ENCODE data around the gene TMEM128. TPM values are rescaled to one million over a fixed set of nuclear protein-coding genes. Genes with fewer than 3 reads are reported as not detected.
A peak's percentile ranks its signal among the peaks of the same experiment; 100 is the strongest.
"Not testable (repeated sequence)": the region's sequence is repeated elsewhere in the genome, so short reads cannot be mapped to it uniquely, and the experiment has no call there.

TMEM128 gene
- total and polyA plus RNA-seq, 2 experiments from 2014 or later: 29.9 to 37.1 TPM

DNA sequence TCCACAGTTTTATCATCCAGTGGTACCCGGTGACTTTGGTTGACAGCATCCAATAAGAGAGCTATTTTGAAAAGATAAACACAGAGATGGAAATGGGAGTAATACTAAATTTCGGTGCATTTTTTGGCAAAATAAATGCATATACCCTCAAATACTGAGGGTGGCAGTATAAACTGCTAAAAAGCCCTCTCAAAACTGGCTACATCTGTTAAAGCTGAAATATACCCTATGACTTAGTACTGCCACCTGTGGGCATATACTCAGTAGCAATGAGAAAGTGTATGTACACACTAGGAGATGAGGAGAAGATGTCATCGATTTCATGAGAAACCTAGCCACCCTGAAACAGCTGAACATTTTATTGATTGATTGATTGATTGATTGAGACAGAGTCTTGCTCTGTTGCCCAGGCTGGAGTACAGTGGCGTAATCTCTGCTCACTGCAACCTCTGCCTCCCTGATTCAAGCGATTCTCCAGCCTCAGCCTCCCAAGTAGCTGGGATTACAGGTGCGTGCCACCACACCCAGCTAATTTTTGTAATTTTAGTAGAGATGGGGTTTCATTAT is 12.2 kb upstream of the TMEM128 start:
- no peak overlapping the region for H3K27ac ChIP-seq
- no peak for DNase-seq (ENCODE audit: low spot score)
- WGBS (ENCODE audit: low lambda C conversion rate, missing lambda C conversion rate): 90% methylated on average over 6 of the region's 6 CpGs

DNA sequence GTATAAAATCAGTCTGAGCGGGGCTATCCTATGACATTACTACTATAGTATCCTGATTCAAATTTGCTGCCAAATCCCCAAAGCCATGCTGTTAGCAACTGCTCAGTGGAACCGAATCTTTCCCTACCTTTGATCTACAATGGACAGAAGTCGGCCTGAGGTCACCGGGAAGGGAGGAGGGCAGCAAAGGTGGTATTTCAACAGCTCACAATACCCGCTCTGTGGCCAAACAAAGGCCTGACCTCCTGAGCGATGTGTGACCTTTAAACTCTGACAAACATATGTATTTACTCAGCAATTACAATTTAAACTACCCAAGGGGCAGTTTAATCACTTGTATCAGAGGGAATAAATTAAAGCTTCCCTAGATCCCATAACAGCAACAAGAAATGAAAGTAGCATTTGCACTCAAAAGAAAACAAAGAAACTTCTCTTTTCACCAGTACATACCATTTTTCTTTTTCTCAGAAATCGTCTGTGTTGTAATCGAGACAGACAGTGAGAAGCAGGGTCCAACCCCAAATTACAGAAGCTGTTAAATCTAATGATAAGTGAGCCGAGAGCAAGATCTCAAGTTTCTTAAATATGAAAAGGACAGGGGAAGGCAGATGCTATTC is 11.6 kb upstream of the TMEM128 start:
- no peaks in the 10 kb centered on the region for H3K36me3 ChIP-seq (replicated peaks; ENCODE audit: insufficient read depth, low read depth)
- peak overlapping the region; percentile 2 for H2AFZ ChIP-seq
- TF ChIP-seq, protein P1, sequence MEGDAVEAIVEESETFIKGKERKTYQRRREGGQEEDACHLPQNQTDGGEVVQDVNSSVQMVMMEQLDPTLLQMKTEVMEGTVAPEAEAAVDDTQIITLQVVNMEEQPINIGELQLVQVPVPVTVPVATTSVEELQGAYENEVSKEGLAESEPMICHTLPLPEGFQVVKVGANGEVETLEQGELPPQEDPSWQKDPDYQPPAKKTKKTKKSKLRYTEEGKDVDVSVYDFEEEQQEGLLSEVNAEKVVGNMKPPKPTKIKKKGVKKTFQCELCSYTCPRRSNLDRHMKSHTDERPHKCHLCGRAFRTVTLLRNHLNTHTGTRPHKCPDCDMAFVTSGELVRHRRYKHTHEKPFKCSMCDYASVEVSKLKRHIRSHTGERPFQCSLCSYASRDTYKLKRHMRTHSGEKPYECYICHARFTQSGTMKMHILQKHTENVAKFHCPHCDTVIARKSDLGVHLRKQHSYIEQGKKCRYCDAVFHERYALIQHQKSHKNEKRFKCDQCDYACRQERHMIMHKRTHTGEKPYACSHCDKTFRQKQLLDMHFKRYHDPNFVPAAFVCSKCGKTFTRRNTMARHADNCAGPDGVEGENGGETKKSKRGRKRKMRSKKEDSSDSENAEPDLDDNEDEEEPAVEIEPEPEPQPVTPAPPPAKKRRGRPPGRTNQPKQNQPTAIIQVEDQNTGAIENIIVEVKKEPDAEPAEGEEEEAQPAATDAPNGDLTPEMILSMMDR (IDR thresholded peaks at IDR 0.05; ENCODE audit: poor library complexity): no peak
- TF ChIP-seq EZH2phosphoT487 (IDR thresholded peaks at IDR 0.05; ENCODE audit: low read depth, severe bottlenecking, unreplicated experiment): no peak
- TF ChIP-seq EZH2 (IDR thresholded peaks at IDR 0.05; ENCODE audit: borderline replicate concordance): no peak
- no peaks in the 10 kb centered on the region for H3K9me2 ChIP-seq (replicated peaks; ENCODE audit: insufficient read depth)
- 45% methylated on average over 9 of the region's 9 CpGs for whole genome bisulfite sequencing (ENCODE audit: low lambda C conversion rate, missing lambda C conversion rate)
- H3K9me3 ChIP-seq (ENCODE audit: low read depth): no peaks in the 10 kb centered on the region
- H3K79me2 ChIP-seq: no peaks in the 10 kb centered on the region
- H3K27me3 ChIP-seq: no peaks in the 10 kb centered on the region
- H3K27ac ChIP-seq: no peak overlapping the region
- H3K4me2 ChIP-seq: peak overlapping the region; percentile 47
- H3K4me3 ChIP-seq: no peak overlapping the region
- peaks cover 7% of the 10 kb centered on the region for H3K4me1 ChIP-seq (ENCODE audit: insufficient read depth)
- peak; percentile 14 for DNase-seq (ENCODE audit: low spot score)
- H4K20me1 ChIP-seq (ENCODE audit: insufficient read depth, poor library complexity, severe bottlenecking): no peaks in the 10 kb centered on the region

More for the DNA sequence above, 12.2 kb upstream of the TMEM128 start:
- Histone ChIP-seq H3K4me1 (ENCODE audit: insufficient read depth) (peaks cover 7% of the 10 kb centered on the region), H3K9me3 (ENCODE audit: low read depth) (no peaks in the 10 kb centered on the region), H3K36me3 (replicated peaks; ENCODE audit: insufficient read depth, low read depth) (no peaks in the 10 kb centered on the region), H3K27me3 (no peaks in the 10 kb centered on the region), H4K20me1 (ENCODE audit: insufficient read depth, poor library complexity, severe bottlenecking) (no peaks in the 10 kb centered on the region), H3K9me2 (replicated peaks; ENCODE audit: insufficient read depth) (no peaks in the 10 kb centered on the region), H2AFZ (no peak overlapping the region), H3K4me3 (no peak overlapping the region), H3K4me2 (no peak overlapping the region), H3K79me2 (no peaks in the 10 kb centered on the region)
- TF ChIP-seq EZH2 (IDR thresholded peaks at IDR 0.05; ENCODE audit: borderline replicate concordance) (no peak), EZH2phosphoT487 (IDR thresholded peaks at IDR 0.05; ENCODE audit: low read depth, severe bottlenecking, unreplicated experiment) (no peak)
- TF ChIP-seq, protein P1 (IDR thresholded peaks at IDR 0.05; ENCODE audit: poor library complexity): peak; percentile 26

DNA sequence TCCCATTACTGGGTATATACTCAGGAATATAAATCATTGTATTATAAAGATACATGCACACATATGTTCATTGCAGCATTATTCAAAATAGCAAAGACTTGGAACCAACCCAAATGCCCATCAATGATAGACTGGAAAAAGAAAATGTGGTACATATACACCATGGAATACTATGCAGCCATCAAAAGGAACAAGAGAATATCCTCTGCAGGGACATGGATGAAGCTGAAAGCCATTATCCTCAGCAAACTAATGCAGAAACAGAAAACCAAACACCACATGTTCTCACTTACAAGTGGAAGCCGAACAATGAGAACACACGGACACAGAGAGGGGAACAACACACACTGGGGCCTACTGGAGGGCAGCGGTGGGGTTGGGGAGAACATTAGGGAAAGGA is 9.7 kb upstream of the TMEM128 start:
- H3K4me2 ChIP-seq; H2AFZ ChIP-seq; H3K27ac ChIP-seq; H3K4me1 ChIP-seq (ENCODE audit: insufficient read depth); H3K27me3 ChIP-seq; H3K4me3 ChIP-seq; H3K9me2 ChIP-seq (replicated peaks; ENCODE audit: insufficient read depth); H3K36me3 ChIP-seq (replicated peaks; ENCODE audit: insufficient read depth, low read depth); H3K9me3 ChIP-seq (ENCODE audit: low read depth); DNase-seq (ENCODE audit: low spot score); H4K20me1 ChIP-seq (ENCODE audit: insufficient read depth, poor library complexity, severe bottlenecking); H3K79me2 ChIP-seq: not testable (repeated sequence)
- WGBS (ENCODE audit: low lambda C conversion rate, missing lambda C conversion rate): 100% methylated on average over 3 of the region's 3 CpGs

DNA sequence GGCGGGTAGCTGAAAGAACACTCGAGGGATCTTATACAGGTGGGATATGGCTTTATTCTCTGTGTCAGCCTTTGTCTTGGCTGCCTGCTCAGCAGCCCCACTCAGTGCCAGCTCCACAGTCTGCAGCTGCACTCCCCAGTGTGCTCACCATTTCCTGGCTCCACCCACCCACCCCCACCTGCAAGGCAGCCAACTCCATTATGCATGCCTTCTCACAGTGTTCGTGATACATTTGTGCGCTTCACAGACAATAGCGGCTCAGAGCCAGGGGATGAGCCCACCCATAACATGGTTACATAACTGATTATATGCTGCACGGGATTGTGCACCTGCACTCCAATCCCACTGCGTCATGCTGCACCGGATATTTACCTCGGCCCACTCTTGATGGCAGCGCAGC is 8.8 kb upstream of the TMEM128 start:
- no peak overlapping the region for H3K27ac ChIP-seq
- H3K36me3 ChIP-seq (replicated peaks; ENCODE audit: insufficient read depth, low read depth): no peaks in the 10 kb centered on the region
- no peaks in the 10 kb centered on the region for H3K79me2 ChIP-seq
- DNase-seq (ENCODE audit: low spot score): no peak
- no peak overlapping the region for H3K4me2 ChIP-seq
- H3K4me1 ChIP-seq (ENCODE audit: insufficient read depth): peaks cover 7% of the 10 kb centered on the region
- no peak overlapping the region for H2AFZ ChIP-seq
- TF ChIP-seq EZH2phosphoT487 (IDR thresholded peaks at IDR 0.05; ENCODE audit: low read depth, severe bottlenecking, unreplicated experiment) (no peak), EZH2 (IDR thresholded peaks at IDR 0.05; ENCODE audit: borderline replicate concordance) (no peak)
- TF ChIP-seq, protein P1 (IDR thresholded peaks at IDR 0.05; ENCODE audit: poor library complexity): no peak
- no peaks in the 10 kb centered on the region for H3K27me3 ChIP-seq
- H3K9me2 ChIP-seq (replicated peaks; ENCODE audit: insufficient read depth): no peaks in the 10 kb centered on the region
- H4K20me1 ChIP-seq (ENCODE audit: insufficient read depth, poor library complexity, severe bottlenecking): no peaks in the 10 kb centered on the region
- WGBS (ENCODE audit: low lambda C conversion rate, missing lambda C conversion rate): 78% methylated on average over 10 of the region's 10 CpGs
- H3K9me3 ChIP-seq (ENCODE audit: low read depth): no peaks in the 10 kb centered on the region
- H3K4me3 ChIP-seq: no peak overlapping the region
